Epithelial cell of proximal tubule (primary cell): Measurements from ENCODE around the gene TFIP11. TPM values are rescaled to one million over a fixed set of nuclear protein-coding genes. Genes with fewer than 3 reads are reported as not detected.

Source experiments
- DNase-seq: peaks from one replicate; pipeline ENCODE4 v3.0.0-alpha.2; 2011; ENCODE audit warnings: low read depth
- H3K4me3 ChIP-seq: 2 replicates; pipeline ENCODE4 v1.5.1; 2011; ENCODE audit warnings: low read depth, mild to moderate bottlenecking, low read length
- CTCF ChIP-seq: conservative IDR thresholded peaks from 2 replicates; pipeline ENCODE4 v1.5.1; 2012; ENCODE audit warnings: low read depth, mild to moderate bottlenecking, low read length
- total RNA-seq: library from RNA; depleted of rRNA; stranded (reverse); fragments of >200 nt; gene quantifications from 2 replicates; pipeline ENCODE4 v1.2.3, GENCODE V29; 2015

TFIP11 gene
- total RNA-seq, 1 donor from 2014 or later: 17.8 TPM

GRCh38 chr22:26444777-26445176 is 67.5 kb downstream of the TFIP11 start:
- TF ChIP-seq CTCF: no peak

GRCh38 chr22:26443901-26444690 is 68.2 kb downstream of the TFIP11 start:
- no peak overlapping the region for H3K4me3 ChIP-seq
- no peak for DNase-seq
- no peak for TF ChIP-seq CTCF

More at GRCh38 chr22:26444777-26445176, 67.5 kb downstream of the TFIP11 start:
- no peak for DNase-seq
- no peak overlapping the region for H3K4me3 ChIP-seq

DNA sequence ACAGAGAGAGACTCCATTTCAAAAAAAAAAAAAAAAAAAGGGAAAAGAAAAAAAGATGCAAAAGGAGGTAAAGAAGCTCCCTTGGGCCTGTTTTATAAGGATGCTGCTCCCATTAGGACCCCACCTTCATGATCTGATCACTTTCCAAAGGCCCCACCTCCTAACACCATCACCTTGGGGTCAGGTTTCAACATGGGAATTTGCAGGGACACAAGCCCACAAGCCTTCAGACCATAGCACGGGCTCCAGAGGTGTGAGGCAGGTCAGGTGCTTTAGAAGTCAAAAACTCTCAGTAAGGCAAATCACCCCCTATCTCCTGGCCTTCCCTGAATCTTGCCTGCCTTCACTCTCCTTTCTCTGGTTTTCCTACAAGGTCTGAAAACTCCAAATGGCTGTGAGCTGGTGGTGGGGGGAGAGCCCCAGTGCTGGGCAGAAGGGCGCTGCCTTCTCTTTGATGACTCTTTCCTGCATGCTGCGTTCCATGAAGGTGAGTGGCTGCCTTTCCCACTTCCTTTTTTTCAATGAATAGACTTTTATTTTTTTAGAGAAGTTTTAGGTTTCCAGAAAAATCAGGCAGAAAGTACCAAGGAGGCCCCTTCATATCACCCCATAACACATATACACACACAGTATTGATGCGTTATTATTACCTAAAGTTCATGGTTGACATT is 70.1 kb downstream of the TFIP11 start:
- no peak overlapping the region for H3K4me3 ChIP-seq
- no peak for TF ChIP-seq CTCF
- no peak for DNase-seq

Other genes with a start within 250 kb of the TFIP11 start
- 7.3 and 10.4 TPM in 2 replicates for gene ASPHD2, start 83.2 kb downstream of the TFIP11 start, total RNA-seq
- gene HPS4, start 28.7 kb downstream of the TFIP11 start, total RNA-seq: 26.0 and 35.3 TPM in 2 replicates
- 17.1 and 34.1 TPM in 2 replicates for gene SRRD, start 28.6 kb downstream of the TFIP11 start, total RNA-seq
- 22.5 and 26.3 TPM in 2 replicates for gene TPST2, start 77.7 kb upstream of the TFIP11 start, total RNA-seq
- gene CRYBB1, start 105.6 kb upstream of the TFIP11 start, total RNA-seq: not detected in 2 replicates
- gene CRYBA4, start 109.5 kb upstream of the TFIP11 start, total RNA-seq: not detected in 2 replicates
- 0.12 and 0.14 TPM in 2 replicates for gene MIAT, start 145.1 kb upstream of the TFIP11 start, total RNA-seq